Fibroblast of skin of right biceps (primary cell): Measurements from ENCODE around the gene FEZF2.

ENCODE experiments used
- DNase-seq: peaks from one replicate; pipeline ENCODE4 v3.0.0-alpha.2; 2013

Gene FEZF2

GRCh38 chr3:62371720-62372591 lies 1.4 kb downstream of the FEZF2 start:
- no peak for DNase-seq

- DNase-seq: no peak
These were observed 2.3 kb downstream of the FEZF2 start for GRCh38 chr3:62370858-62371719.

- peak; percentile 8 for DNase-seq
These were observed 3.1 kb downstream of the FEZF2 start for GRCh38 chr3:62370112-62370857.

- no peak for DNase-seq
These were observed 3.9 kb downstream of the FEZF2 start for GRCh38 chr3:62369476-62369743.

GRCh38 chr3:62368705-62369475 lies 4.5 kb downstream of the FEZF2 start:
- DNase-seq: peak; percentile 12

GRCh38 chr3:62368290-62368704 lies 5.1 kb downstream of the FEZF2 start:
- no peak for DNase-seq

- DNase-seq: no peak
These were observed 5.6 kb downstream of the FEZF2 start for GRCh38 chr3:62367763-62368195.

- no peak for DNase-seq
These were observed 7.2 kb downstream of the FEZF2 start for GRCh38 chr3:62366126-62366484.

- DNase-seq: no peak
These were observed 7.8 kb downstream of the FEZF2 start for GRCh38 chr3:62365391-62366125.

GRCh38 chr3:62364191-62364590 lies 9.2 kb downstream of the FEZF2 start:
- no peak for DNase-seq

GRCh38 chr3:62363275-62363674 lies 10.1 kb downstream of the FEZF2 start:
- DNase-seq: no peak

GRCh38 chr3:62361824-62362223 lies 11.5 kb downstream of the FEZF2 start:
- DNase-seq: no peak

- no peak for DNase-seq
These were observed 12.1 kb downstream of the FEZF2 start for GRCh38 chr3:62361261-62361660.

GRCh38 chr3:62359531-62359930 lies 13.8 kb downstream of the FEZF2 start:
- DNase-seq: no peak

- no peak for DNase-seq
These were observed 17.0 kb downstream of the FEZF2 start for GRCh38 chr3:62356356-62356755.

- DNase-seq: no peak
These were observed 17.6 kb downstream of the FEZF2 start for GRCh38 chr3:62355703-62356102.

GRCh38 chr3:62343755-62344154 lies 29.6 kb downstream of the FEZF2 start:
- DNase-seq: no peak

GRCh38 chr3:62335196-62335595 lies 38.2 kb downstream of the FEZF2 start:
- DNase-seq: no peak

GRCh38 chr3:62332835-62333244 lies 40.5 kb downstream of the FEZF2 start:
- peak; percentile 23 for DNase-seq

GRCh38 chr3:62332017-62332416 lies 41.3 kb downstream of the FEZF2 start:
- no peak for DNase-seq

- DNase-seq: no peak
These were observed 43.4 kb downstream of the FEZF2 start for GRCh38 chr3:62329971-62330370.

GRCh38 chr3:62325896-62326295 lies 47.5 kb downstream of the FEZF2 start:
- DNase-seq: no peak
